Measurements from ENCODE around the gene HDAC7.

- TF ChIP-seq CTCF (conservative IDR thresholded peaks at IDR 0.05; ENCODE audit: low read length): 0 out of 2 replicates have a peak, but pooled peaks have one; percentile 25
- no peak for TF ChIP-seq EZH2phosphoT487 (IDR thresholded peaks at IDR 0.05; ENCODE audit: borderline replicate concordance)
Observed at GRCh38 chr12:47772738-47773061, 47.0 kb downstream of the HDAC7 start.
